Gastrocnemius medialis (tissue), 4 donors: ENCODE measurements around the gene BMP10. TPM values are rescaled to one million over a fixed set of nuclear protein-coding genes. Genes with fewer than 3 reads are reported as not detected.
A peak's percentile ranks its signal among the peaks of the same experiment; 100 is the strongest.

Source experiments
- ATAC-seq, 2 donors: fragments of 150-250 bp; one replicate each; pipeline ENCODE4 v1.9.1; 2016
- DNase-seq, 2 donors: peaks; one replicate each; pipeline ENCODE4 v3.0.0-alpha.2; 2019
- H3K27ac ChIP-seq, 4 donors: fragments of 200-600 bp; sonication (generic); 1 replicate in 1 of 4; 2 replicates in 3 of 4; pipeline ENCODE4 v1.5.1; 2016 to 2018; ENCODE audit warnings: mild to moderate bottlenecking in 2 of 4, moderate library complexity in 1 of 4
- H3K27me3 ChIP-seq, 3 donors: fragments of 200-600 bp; sonication (generic) in 2 of 3; 1 replicate in 1 of 3; 2 replicates in 2 of 3; pipeline versions ENCODE4 v1.5.1 to v1.6.0; 2016 to 2019; ENCODE audit warnings: mild to moderate bottlenecking in 1 of 3, moderate library complexity in 1 of 3
- H3K36me3 ChIP-seq, 2 donors: fragments of 200-600 bp; sonication (generic) in 1 of 2; one replicate each; pipeline ENCODE4 v1.5.1; 2017 to 2018
- H3K4me1 ChIP-seq, 2 donors: fragments of 200-600 bp; sonication (generic) in 1 of 2; one replicate each; pipeline ENCODE4 v1.5.1; 2016 to 2017; ENCODE audit warnings: mild to moderate bottlenecking in 2 of 2
- H3K4me3 ChIP-seq, 4 donors: fragments of 200-600 bp; sonication (generic) in 3 of 4; 1 replicate in 1 of 4; 2 replicates in 3 of 4; pipeline ENCODE4 v1.5.1; 2016 to 2019; ENCODE audit warnings: mild to moderate bottlenecking in 2 of 4
- H3K9me3 ChIP-seq, 3 donors: fragments of 200-600 bp; sonication (generic) in 2 of 3; 1 replicate in 1 of 3; 2 replicates in 2 of 3; pipeline ENCODE4 v1.5.1; 2016 to 2019
- CTCF ChIP-seq, 5 experiments: fragments of 450-650 bp in 3 of 5; fragments of 200-600 bp in 2 of 5; sonication (generic) in 2 of 5; IDR thresholded peaks in 4 of 5; conservative IDR thresholded peaks in 1 of 5; 1 replicate in 4 of 5; 2 replicates in 1 of 5; pipeline ENCODE4 v1.5.1; 2016 to 2019; ENCODE audit warnings: antibody characterized with exemption in 5 of 5, mild to moderate bottlenecking in 3 of 5, moderate library complexity in 3 of 5
- POLR2A ChIP-seq, 2 donors: fragments of 450-650 bp; IDR thresholded peaks; one replicate each; pipeline ENCODE4 v1.6.1; 2017; ENCODE audit warnings: antibody characterized with exemption in 2 of 2, mild to moderate bottlenecking in 2 of 2, moderate library complexity in 2 of 2
- in situ Hi-C, 4 donors: fragments of 200-750 bp; cut with MboI; loops; one replicate each; pipeline versions ENCODE4 v1.15.0 to v1.8.0; 2017; ENCODE audit warnings: low sequenced_read_pairs in 4 of 4
- intact Hi-C: fragments of 100-400 bp; cut with DNase I; formaldehyde crosslinking; loops from one replicate; pipeline ENCODE4 v1.15.1; 2023; ENCODE audit warnings: low total_unique reads
- total RNA-seq, 4 donors: library from RNA; depleted of rRNA; stranded (reverse); fragments of >200 nt; gene quantifications; one replicate each; pipeline versions ENCODE4 v1.1.0 to v1.2.3, GENCODE V29; 2016

Gene BMP10
- total RNA-seq, 4 donors from 2014 or later = not detected

GRCh38 chr2:68908392-68908970, 37.3 kb upstream of the BMP10 start:
- ATAC-seq (peak; percentile 50 to 72), DNase-seq (peak in 1 of 2 donors; percentile 61)
- peaks cover 8 to 10% of the 10 kb centered on the region in 2 donors for H3K4me1 ChIP-seq
- peak overlapping the region in 1 of 4 donors; percentile 24 for H3K27ac ChIP-seq
- TF ChIP-seq CTCF (IDR thresholded peaks at IDR 0.05 in 4 of 5, conservative IDR thresholded peaks at IDR 0.05 in 1 of 5) (no peak), POLR2A (IDR thresholded peaks at IDR 0.05) (no peak)
- in situ Hi-C loops = loop anchor here in 1 of 4 donors (25.0 kb wide), 2 partner anchors 171 to 421 kb away; partner anchors contain the start of gene ARHGAP25
- H3K9me3 ChIP-seq = no peaks in the 10 kb centered on the region
- intact Hi-C loops = loop anchor here (5.0 to 10.0 kb wide), 2 partner anchors 74 to 156 kb away; no protein-coding TSS in a partner anchor
- no peak overlapping the region for H3K4me3 ChIP-seq
- no peaks in the 10 kb centered on the region for H3K27me3 ChIP-seq
- no peaks in the 10 kb centered on the region for H3K36me3 ChIP-seq

- intact Hi-C loops = loop anchor here (5.0 to 10.0 kb wide), 2 partner anchors 73 to 156 kb away; no protein-coding TSS in a partner anchor
- in situ Hi-C loops = loop anchor here in 1 of 4 donors (25.0 kb wide), 2 partner anchors 171 to 421 kb away; partner anchors contain the start of gene ARHGAP25
- no peak overlapping the region for H3K27ac ChIP-seq
- TF ChIP-seq CTCF (IDR thresholded peaks at IDR 0.05 in 4 of 5, conservative IDR thresholded peaks at IDR 0.05 in 1 of 5) = no peak
- no peak for DNase-seq
- H3K4me3 ChIP-seq = no peak overlapping the region
- H3K4me1 ChIP-seq = peaks cover 8 to 10% of the 10 kb centered on the region in 2 donors
- no peaks in the 10 kb centered on the region for H3K27me3 ChIP-seq
- H3K9me3 ChIP-seq = no peaks in the 10 kb centered on the region
- no peak for ATAC-seq
- no peaks in the 10 kb centered on the region for H3K36me3 ChIP-seq
Observed at GRCh38 chr2:68907920-68908253, 36.7 kb upstream of the BMP10 start.

- Histone ChIP-seq H3K27me3 (no peaks in the 10 kb centered on the region), H3K9me3 (no peaks in the 10 kb centered on the region), H3K4me1 (peaks cover 8 to 10% of the 10 kb centered on the region in 2 donors), H3K4me3 (no peak overlapping the region), H3K36me3 (no peaks in the 10 kb centered on the region), H3K27ac (no peak overlapping the region)
- in situ Hi-C loops (loop anchor here in 1 of 4 donors (25.0 kb wide), 2 partner anchors 170 to 420 kb away; partner anchors contain the start of gene ARHGAP25), intact Hi-C loops (loop anchor here (5.0 to 10.0 kb wide), 2 partner anchors 73 to 155 kb away; no protein-coding TSS in a partner anchor)
- DNase-seq (no peak), ATAC-seq (no peak)
- TF ChIP-seq POLR2A (IDR thresholded peaks at IDR 0.05) (no peak), CTCF (IDR thresholded peaks at IDR 0.05 in 4 of 5, conservative IDR thresholded peaks at IDR 0.05 in 1 of 5) (no peak)
Observed at GRCh38 chr2:68907232-68907919, 36.2 kb upstream of the BMP10 start.

- TF ChIP-seq POLR2A (IDR thresholded peaks at IDR 0.05) (no peak), CTCF (IDR thresholded peaks at IDR 0.05 in 4 of 5, conservative IDR thresholded peaks at IDR 0.05 in 1 of 5) (no peak)
- Histone ChIP-seq H3K9me3 (no peaks in the 10 kb centered on the region), H3K27me3 (no peaks in the 10 kb centered on the region), H3K27ac (no peak overlapping the region), H3K4me3 (no peak overlapping the region), H3K36me3 (no peaks in the 10 kb centered on the region), H3K4me1 (peaks cover 8 to 10% of the 10 kb centered on the region in 2 donors)
- DNase-seq (no peak), ATAC-seq (no peak)
- in situ Hi-C loops = loop anchor here in 1 of 4 donors (25.0 kb wide), 2 partner anchors 169 to 419 kb away; partner anchors contain the start of gene ARHGAP25
- intact Hi-C loops = loop anchor here (5.0 to 10.0 kb wide), 2 partner anchors 72 to 154 kb away; no protein-coding TSS in a partner anchor
Observed at GRCh38 chr2:68906716-68907115, 35.5 kb upstream of the BMP10 start.
